GM21360 (cell line): Measurements from ENCODE around the gene WT1.

ENCODE experiments used
- ATAC-seq: cut with Tn5 transposase; IDR thresholded peaks from one replicate; pipeline ENCODE4 v1.9.1; 2021; ENCODE audit warnings: mild to moderate bottlenecking, moderate library complexity; ENCODE audit not compliant: unreplicated experiment

The WT1 gene

DNA sequence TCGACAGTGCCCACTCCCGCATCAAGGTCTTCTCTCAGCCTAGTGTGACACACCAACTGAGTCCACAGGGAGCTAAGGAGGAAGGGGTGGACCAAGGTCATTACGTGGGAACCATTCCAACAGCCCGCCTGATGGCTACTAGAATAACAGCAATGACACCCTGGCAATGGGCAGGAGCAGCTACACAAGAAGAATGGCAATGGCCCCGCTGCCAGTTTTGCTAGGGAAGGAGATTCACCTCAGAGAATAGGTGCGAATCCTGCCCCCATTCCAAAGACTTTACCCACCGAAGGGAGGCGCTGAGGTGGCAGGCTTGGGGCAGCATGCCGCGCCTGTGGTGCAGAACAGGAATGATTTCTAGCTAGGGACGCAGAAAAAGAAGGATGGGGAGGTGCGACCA, 9.1 kb downstream of the WT1 start:
- ATAC-seq: no peak

DNA sequence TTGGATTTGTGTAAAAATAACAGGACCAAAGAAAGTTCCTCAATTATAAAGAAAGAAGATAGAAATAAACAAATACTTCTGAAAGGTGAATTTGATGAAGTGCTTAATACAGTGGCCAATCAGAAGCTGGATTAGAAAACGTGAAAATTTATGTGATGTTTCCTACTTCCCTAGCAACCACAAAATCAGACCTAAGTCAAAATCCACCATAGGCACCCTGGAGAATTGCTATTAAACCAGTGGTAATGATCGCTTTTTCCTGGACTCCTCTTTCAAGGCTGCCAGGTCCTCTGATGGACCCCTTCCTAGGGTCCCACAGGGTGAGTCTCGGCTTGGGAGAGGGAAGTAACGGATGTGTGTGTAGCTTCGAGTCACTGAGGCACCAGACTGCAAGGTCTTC, 9.6 kb downstream of the WT1 start:
- ATAC-seq: no peak

DNA sequence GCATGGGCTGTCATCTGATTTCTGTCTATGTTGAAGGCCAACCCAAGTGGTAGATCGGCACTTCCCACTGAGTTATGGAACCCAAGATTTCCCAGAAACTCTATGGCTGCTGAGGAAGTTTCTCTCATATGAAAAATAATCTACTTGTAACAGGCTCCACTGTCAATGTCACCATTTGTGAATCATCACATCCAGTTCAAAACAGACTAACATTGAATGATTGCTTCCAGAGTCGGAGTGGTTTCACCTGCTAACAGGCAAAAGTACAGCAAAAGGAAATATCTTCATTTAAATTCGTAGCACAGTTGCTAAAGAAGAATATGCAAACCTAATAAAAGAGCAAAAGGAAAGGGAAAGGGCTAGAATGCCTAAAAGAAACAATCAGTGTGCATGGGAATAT, 12.8 kb downstream of the WT1 start:
- no peak for ATAC-seq

DNA sequence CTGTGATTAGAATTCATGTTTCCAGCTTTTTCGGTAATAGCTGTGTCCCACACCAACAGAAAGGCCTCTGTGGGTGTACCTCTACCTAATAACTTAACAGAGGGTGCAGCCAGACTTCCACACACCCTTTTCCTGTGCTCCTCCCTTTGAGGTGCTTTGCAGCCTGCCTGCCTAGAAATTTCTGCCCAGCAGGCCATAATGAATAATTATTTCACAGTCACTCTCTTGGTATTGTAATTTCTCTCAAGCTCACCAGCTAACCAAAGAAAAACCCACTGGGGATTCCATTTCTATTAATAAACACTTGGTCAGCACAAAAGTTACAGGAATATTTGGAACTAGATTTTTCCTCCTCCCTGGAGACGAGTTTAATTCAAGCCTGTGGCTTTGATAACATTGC, 13.3 kb downstream of the WT1 start:
- ATAC-seq: no peak

DNA sequence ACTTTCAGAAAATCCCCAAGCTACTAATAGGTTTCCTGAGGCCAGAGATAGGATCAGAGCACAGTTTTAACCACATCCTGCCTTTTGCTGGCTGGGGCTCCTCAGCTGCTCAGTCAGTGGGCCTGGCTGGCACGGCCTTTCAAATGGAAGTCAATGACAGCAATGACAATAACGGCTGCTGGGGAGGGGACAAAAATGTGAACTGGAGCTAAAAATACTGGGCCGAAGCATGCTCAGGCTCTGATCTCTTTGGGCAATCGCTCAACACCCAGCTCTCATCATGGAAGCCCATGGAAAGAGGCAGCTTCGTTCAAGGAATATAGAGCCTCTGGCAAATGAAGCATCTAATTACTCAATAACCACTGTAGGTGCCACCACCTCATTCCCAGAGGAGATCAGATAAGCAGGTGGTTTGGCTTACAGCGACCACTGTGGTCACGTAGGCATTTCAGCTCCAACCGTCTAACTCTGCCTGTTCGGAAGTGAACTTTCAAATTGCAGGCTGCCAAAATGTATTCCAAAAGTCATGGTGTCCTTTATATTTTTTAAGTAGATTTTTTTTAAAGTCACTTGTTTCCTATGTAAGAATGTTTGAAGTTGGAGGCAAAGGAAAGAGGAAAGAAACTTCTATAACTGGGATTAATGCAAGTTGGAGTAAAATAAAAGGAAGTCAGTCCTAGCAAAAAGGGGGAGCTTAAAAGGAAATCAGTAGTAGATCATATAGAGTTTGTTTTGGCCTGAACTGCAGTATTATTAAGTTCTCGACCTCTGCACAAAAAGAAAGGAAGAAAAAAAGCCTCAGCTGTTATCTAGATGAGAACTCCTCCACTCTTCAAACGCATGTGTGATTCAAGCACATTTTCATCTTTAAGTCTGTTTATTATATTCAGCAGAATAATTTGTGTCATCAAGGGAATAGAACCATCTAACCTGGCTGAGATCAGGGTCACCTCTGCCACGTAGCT, 14.1 kb downstream of the WT1 start:
- ATAC-seq: peak; percentile 72

DNA sequence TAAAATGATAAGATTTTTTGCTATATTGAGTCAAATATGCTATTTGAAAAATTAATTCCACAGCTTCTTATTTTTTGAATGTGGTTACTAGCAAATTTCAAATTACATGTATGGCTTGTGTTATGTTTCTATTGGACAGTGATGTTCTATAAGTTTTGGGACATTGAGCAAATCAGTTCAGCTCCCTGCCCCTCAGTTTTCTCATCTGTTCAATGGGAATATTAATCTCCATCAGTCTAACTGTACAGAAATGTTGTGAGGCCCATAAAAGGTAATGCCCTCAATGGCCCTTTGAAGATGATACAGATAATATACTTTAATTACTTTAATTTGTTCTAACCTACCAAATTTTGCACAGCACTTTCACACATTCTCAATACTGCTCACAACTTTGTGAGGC, 15.2 kb downstream of the WT1 start:
- no peak for ATAC-seq

DNA sequence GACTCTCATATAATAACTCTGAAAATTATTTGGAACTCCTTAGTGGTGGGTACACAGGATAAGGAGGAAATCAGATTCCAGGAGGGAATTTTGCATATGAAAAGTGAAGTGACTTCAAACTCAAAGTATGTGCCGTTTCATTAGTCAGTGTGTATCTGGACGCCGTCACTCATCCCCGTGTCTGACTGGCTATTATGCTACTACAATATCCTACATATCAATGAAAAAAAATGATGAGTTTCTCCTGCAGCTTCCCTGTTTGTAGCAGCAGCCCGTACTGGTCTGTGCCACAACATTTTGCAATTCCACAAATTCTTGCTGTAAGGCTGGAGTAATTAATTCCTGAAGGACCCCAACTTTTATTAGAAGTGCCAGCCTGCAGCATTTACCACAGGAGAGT, 16.5 kb downstream of the WT1 start:
- ATAC-seq: no peak

DNA sequence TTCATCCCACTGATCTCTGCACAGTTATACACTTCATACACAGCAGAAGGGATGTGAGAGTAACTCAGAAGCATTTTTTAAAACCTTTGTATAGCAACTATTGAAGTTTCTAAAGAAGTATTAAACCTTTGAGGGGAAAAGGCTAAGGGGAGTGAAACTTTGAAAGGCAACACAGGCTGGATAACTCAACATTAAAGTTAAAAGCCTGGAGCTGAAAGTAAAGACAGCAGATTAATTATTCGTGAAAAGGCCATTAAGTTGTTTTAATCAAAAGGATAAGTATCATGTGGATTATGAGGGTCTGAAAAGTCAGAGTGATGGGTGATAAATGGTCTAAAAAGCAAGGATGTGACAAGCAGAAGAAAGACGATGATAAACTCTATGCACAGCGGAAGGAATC, 17.5 kb downstream of the WT1 start:
- ATAC-seq: no peak

DNA sequence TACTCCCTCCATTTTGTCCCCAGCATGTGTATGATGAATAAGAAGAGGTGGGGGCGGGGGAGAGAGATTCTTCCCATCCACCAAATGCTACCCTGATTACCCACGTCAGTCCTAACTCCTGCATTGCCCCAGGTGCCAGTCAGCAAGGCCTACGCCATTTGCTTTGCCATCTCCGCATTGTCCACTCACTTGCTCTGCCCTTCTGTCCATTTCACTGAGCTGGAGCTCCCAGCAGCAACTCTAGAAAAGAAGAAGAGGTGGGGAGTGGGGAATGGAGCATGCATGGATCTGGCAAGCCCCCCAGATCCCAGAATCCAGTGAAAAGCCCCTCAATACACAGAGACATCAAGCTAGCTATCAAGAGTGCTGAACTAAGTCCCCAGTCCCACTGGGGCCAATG, 19.0 kb downstream of the WT1 start:
- ATAC-seq: no peak

DNA sequence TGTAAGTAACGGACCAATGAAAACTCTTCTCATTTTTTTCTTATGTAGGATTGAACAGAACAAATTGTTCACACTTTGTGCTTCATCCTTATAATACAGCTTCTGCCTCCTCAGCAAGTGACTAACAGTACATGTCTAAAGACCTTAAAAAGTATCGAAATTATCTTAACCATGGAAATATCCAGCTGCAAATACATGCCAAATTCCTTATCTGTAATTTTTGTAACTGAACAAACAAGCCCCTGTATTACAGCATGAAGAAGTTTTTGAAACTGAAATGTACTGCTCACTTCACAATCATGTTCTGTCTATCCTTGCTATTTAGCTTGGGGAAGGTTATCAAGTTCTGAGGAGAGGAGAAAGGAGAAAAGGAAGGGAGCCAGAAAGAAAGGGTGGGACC, 20.4 kb downstream of the WT1 start:
- ATAC-seq: no peak

DNA sequence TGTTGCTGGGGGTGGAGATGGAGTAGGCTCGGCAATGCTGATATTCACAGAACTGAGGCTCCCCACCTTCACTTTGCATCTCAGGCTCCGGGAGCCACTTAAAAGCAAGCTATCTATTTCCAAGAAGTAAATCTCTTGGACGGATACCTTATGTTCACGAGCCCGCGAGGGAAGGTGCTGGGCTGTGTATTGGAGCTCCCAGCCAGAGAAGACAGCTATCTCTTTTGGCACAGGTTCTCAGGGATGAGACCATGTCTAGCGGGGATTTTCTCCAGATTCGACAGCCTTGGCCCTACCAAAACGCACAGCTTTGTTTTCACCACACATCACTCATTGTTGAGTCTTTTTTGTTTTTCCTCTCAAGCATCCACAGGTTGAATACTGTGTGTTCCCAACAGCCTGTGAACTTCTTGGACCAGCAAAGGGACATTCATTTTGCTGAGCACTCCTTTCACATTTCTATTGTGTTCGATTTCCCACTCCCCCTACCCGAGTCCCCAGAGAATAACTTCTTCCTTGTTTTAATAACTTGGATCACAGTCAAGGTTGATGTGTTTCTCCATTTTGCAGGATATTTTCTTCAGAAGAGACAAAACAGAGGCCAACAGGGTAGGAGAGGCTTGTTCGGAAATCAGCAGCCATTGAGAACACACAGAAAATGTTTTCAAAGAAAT, 23.3 kb downstream of the WT1 start:
- ATAC-seq: no peak

DNA sequence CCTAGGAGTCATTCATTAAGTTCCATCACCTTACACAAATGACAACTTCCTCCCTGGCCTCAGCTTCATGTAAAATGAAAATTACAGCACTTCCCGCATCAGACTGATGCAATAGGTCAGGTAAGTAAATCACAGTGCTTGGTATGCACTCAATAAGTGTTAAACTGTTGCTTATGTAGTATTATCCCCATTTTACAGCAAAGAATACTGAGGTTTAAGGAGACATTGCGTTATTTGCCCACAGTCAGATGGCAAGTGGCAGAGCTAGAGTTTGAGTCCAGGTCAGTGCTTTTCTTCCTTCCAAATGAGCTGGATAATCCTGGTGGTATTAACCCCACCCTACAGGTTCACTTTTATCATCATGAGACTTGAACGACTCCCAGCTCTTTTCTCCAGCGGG, 29.7 kb downstream of the WT1 start:
- no peak for ATAC-seq

DNA sequence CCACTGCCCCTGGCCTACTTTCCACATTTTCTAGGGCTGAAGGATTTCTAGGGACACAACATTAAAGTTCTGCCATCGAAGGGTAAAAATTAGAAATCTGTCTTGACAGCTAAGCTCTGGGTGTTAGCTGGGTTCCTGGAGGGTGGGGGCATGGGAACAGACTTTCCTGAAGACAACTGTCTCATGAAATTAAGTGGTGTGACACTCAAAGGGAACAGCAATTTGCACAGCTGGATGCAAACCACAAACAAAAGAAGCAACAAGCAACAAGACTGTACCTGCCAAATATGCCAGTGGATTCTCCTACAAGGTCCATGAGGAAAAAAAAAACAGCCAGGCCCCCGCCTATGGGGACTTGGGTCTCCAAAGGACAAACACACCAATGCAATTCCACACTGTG, 32.5 kb downstream of the WT1 start:
- ATAC-seq: no peak

DNA sequence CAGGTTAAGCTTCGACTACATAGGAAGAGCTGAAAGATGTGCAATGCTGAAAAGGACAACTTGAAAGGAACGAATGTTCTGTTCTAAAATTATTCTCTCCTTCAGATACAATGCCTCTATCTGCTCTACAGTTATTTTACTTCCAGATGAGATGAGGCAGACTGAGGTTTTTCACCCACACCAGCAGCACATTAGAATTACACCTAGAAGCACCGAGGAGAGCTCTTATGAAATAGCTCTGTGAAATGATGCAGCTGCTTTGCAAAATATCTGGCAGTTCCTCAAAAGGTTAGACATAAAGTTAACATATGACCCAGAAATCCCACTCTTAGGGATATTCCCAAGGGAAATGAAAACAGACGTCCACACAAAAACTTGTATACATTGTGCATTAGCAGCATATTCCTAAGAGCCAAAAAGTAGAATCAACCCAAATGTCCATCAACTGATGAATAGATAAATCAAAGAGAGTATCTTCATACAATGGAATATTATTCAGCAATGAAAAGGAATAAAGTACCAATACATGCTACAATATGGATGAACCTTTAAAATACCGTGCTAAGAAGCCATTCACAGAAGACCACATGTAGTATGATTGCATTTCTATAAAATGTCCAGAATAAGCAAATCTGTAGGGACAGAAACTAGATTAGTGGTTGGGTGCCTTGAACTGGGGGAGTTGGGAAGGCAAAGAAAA, 34.5 kb downstream of the WT1 start:
- no peak for ATAC-seq

DNA sequence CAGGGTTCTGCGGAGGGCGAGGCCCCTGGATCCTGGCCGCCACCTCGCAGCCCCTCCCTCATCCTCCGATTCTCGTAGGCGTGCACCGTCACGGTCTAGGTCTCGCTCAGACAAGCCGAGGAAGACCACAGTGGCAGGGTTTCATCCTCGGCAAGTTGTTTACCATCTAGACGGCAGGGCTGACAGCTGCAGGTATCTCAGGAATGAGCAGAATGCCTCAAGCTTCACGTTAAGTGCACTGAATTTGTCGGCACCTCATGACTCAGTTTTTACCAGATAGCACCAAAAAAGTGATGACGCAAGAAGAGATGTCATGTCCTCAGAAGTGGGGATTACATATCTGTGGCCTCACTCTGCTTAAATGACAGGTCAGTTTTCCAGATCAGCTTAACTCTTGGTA, 35.1 kb downstream of the WT1 start:
- ATAC-seq: no peak

DNA sequence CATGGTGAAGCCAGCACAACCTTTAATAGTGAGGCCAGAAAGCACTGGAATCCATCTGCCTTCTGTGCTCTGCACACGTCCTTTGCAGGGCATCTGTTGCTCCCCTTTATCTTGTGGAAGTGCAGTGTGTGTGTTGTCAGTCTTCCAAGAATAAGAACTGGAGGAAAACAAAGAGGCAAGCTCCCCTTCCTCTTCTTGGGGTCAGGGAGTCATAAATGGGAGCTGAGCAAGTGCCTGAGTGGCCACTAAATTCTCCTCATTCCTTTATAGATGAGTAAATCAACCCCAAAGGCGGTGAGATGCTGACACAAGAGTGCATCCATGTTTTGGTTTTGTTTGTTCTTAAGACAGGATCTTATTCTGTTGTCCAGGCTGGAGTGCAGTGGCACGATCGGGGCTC, 38.3 kb downstream of the WT1 start:
- ATAC-seq: no peak

DNA sequence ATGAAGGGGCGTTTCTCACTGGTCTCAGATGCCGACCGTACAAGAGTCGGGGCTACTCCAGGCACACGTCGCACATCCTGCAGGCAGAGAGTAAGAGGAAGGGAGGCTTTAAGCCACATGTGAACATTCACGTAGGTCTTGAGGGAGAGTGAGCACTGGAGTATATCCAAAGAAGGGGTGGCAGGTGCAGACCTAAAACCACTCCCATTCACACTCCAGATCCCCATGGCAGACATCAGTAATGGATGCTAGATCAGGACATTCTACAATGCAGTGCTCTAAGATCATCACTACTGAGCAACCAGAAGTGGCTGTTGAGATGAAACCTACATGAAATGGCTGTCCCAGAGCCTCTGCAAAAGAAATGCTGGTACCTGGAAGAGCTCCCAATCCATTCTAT, 39.0 kb downstream of the WT1 start:
- peak; percentile 69 for ATAC-seq

DNA sequence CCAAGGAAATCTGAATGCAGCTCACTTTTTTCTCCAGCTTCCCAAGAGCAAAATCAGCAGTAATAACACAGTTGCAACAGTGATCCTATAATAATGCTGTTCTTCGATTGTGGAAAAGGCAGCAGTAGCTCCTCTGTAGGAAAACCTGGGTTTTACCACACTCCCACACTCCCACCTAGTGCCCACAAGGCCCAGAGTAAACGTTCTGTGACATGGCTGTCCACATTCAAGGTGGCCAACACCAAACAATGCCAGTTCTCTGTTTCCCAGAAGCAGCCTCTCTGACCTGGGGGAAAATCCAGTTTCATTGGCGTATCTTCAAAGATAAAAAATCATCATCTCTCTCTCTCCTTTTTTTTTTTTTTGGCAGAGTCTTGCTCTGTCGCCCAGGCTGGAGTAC, 40.2 kb downstream of the WT1 start:
- no peak for ATAC-seq

DNA sequence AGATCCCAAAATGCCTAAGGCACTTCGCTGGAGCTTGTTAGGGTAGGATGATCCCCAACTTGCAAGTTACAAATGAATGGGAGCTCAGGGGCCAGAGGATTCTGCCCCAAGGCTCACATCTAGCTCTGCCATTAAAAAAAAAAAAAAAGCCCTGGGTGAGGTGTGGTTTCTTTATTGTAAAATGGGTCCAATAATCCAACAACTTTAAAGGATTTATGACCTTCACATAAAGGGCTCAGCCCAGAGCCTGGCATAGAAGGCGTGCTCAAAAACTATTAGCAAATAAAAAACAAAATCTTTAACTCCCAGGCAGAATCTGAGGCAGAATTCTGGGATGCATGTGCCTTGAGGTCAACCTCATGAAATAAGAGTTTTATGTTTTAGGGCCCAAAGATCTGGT, 42.5 kb downstream of the WT1 start:
- no peak for ATAC-seq

DNA sequence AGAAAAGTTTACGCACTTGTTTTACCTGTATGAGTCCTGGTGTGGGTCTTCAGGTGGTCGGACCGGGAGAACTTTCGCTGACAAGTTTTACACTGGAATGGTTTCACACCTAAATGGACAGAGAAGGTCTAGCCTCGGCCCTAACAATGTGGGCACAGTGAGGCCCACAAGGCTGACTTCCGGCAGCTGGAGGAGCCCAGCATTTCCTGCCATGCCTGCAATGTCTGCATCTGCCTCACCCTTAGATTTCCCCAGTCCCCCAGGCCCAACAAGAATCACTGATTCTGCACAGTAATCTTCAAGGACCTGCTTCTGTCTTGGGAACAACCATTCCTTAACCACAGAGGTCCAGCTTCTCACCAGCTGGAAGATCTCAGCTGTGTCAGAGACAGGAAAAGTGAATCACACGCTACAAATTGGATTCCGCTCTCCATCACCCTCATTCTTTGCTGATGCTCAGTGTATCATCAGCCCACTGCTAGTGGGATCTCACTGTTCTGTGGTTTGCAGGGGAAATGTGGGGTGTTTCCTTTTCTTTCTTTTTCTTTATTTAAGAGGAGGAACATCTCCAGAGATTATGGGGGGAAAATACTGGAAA, 43.3 kb downstream of the WT1 start:
- no peak for ATAC-seq

DNA sequence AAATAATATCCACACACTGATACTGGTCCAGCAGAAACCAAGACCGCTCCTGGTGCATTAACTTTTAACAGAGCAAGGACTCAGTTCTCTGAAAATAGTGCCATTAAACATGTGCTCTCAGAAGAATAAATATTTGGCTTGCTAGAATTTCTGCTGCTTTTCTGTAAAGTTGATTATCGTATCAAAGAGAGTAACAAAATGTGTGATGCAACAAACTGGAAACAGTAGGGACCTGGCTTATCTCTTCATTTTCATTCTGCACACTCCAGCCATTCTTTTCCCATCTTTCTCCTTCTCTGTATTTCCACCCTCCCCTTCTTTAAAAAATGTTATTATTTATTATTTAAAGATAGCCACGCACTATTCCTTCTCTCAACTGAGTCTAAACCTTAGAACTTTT, 43.9 kb downstream of the WT1 start:
- ATAC-seq: no peak
